Loucy (cell line): ENCODE measurements around the gene YIPF2.
"Not testable (repeated sequence)": the region's sequence is repeated elsewhere in the genome, so short reads cannot be mapped to it uniquely, and the experiment has no call there.

ENCODE experiments used
- H2AFZ ChIP-seq: fragments of 200-600 bp; sonication (generic); 2 replicates; pipeline ENCODE4 v1.6.0; 2016; ENCODE audit warnings: antibody characterized with exemption, mild to moderate bottlenecking, low read length, moderate library complexity
- H3F3A ChIP-seq: fragments of 200-600 bp; 2 replicates; pipeline ENCODE4 v1.6.0; 2016; ENCODE audit warnings: antibody characterized with exemption, low read depth, mild to moderate bottlenecking
- H3K27me3 ChIP-seq: fragments of 200-600 bp; sonication (generic); 2 replicates; pipeline ENCODE4 v1.6.1; 2014; ENCODE audit warnings: low read length, mild to moderate bottlenecking; ENCODE audit not compliant: insufficient read depth, poor library complexity, severe bottlenecking
- H3K36me3 ChIP-seq: fragments of 200-600 bp; sonication (generic); 2 replicates; pipeline ENCODE4 v1.6.1; 2016; ENCODE audit warnings: low read length; ENCODE audit not compliant: insufficient read depth
- H3K4me1 ChIP-seq: fragments of 200-600 bp; sonication (generic); 2 replicates; pipeline ENCODE4 v1.5.1; 2014; ENCODE audit warnings: low read length, mild to moderate bottlenecking; ENCODE audit not compliant: insufficient read depth, poor library complexity, severe bottlenecking
- H3K4me2 ChIP-seq: fragments of 200-600 bp; sonication (generic); 2 replicates; pipeline ENCODE4 v1.6.0; 2014; ENCODE audit warnings: antibody characterized with exemption, low read length, low read depth, mild to moderate bottlenecking; ENCODE audit not compliant: poor library complexity, severe bottlenecking
- H3K4me3 ChIP-seq: fragments of 200-600 bp; sonication (generic); 2 replicates; pipeline ENCODE4 v1.5.1; 2014; ENCODE audit warnings: low read length, mild to moderate bottlenecking, mixed read lengths; ENCODE audit not compliant: poor library complexity, severe bottlenecking
- H3K79me2 ChIP-seq: fragments of 200-600 bp; sonication (generic); 2 replicates; pipeline ENCODE4 v1.6.1; 2014; ENCODE audit warnings: low read length; ENCODE audit not compliant: insufficient read depth
- H3K9ac ChIP-seq: fragments of 200-600 bp; sonication (generic); 2 replicates; pipeline ENCODE4 v1.6.0; 2014; ENCODE audit warnings: mild to moderate bottlenecking, low read depth, low read length, moderate library complexity; ENCODE audit not compliant: poor library complexity, severe bottlenecking
- H3K9me2 ChIP-seq: fragments of 200-600 bp; sonication (generic); replicated peaks from 2 replicates; pipeline ENCODE4 v1.6.1; 2016; ENCODE audit warnings: low read depth, low read length, mixed read lengths
- H3K9me3 ChIP-seq: fragments of 200-600 bp; sonication (generic); 2 replicates; pipeline ENCODE4 v1.6.1; 2014; ENCODE audit warnings: mild to moderate bottlenecking, antibody characterized with exemption, low read length, low read depth; ENCODE audit not compliant: insufficient read depth
- H4K20me1 ChIP-seq: fragments of 200-600 bp; sonication (generic); 2 replicates; pipeline ENCODE4 v1.6.0; 2014; ENCODE audit warnings: antibody characterized with exemption, low read length, mild to moderate bottlenecking; ENCODE audit not compliant: insufficient read depth, poor library complexity, severe bottlenecking
- CTCF ChIP-seq: fragments of 200-600 bp; sonication (generic); conservative IDR thresholded peaks from 2 replicates; pipeline ENCODE4 v1.5.1; 2014; ENCODE audit warnings: mild to moderate bottlenecking, antibody characterized with exemption, low read length
- EZH2phosphoT487 ChIP-seq: fragments of 200-600 bp; IDR thresholded peaks from 2 replicates; pipeline ENCODE4 v1.6.1; 2018; ENCODE audit warnings: antibody characterized with exemption, mild to moderate bottlenecking, moderate library complexity, borderline replicate concordance

YIPF2 gene

GRCh38 chr19:10946958-10947657 is 18.7 kb upstream of the YIPF2 start:
- no peaks in the 10 kb centered on the region for H3K9me3 ChIP-seq
- H3K79me2 ChIP-seq: no peaks in the 10 kb centered on the region
- no peaks in the 10 kb centered on the region for H3K27me3 ChIP-seq
- no peaks in the 10 kb centered on the region for H3K9me2 ChIP-seq
- no peak overlapping the region for H3K4me3 ChIP-seq
- no peaks in the 10 kb centered on the region for H3K4me1 ChIP-seq
- H3K9ac ChIP-seq: no peak overlapping the region
- no peak overlapping the region for H2AFZ ChIP-seq
- no peak for TF ChIP-seq EZH2phosphoT487
- TF ChIP-seq CTCF: no peak
- no peak overlapping the region for H3K4me2 ChIP-seq
- H3F3A ChIP-seq: no peaks in the 10 kb centered on the region
- H3K36me3 ChIP-seq: no peaks in the 10 kb centered on the region
- H4K20me1 ChIP-seq: no peaks in the 10 kb centered on the region

GRCh38 chr19:10945264-10945663 is 16.8 kb upstream of the YIPF2 start:
- H3K9me2 ChIP-seq: no peaks in the 10 kb centered on the region
- no peak overlapping the region for H3K9ac ChIP-seq
- no peaks in the 10 kb centered on the region for H3K79me2 ChIP-seq
- no peaks in the 10 kb centered on the region for H3K9me3 ChIP-seq
- H4K20me1 ChIP-seq: no peaks in the 10 kb centered on the region
- TF ChIP-seq CTCF (no peak), EZH2phosphoT487 (no peak)
- no peaks in the 10 kb centered on the region for H3K27me3 ChIP-seq
- no peak overlapping the region for H2AFZ ChIP-seq
- no peaks in the 10 kb centered on the region for H3K4me1 ChIP-seq
- no peak overlapping the region for H3K4me2 ChIP-seq
- no peak overlapping the region for H3K4me3 ChIP-seq
- H3K36me3 ChIP-seq: no peaks in the 10 kb centered on the region
- H3F3A ChIP-seq: no peaks in the 10 kb centered on the region

GRCh38 chr19:10943412-10943811 is 15.0 kb upstream of the YIPF2 start:
- not testable (repeated sequence) for H3K9me2 ChIP-seq, H3K4me2 ChIP-seq, H4K20me1 ChIP-seq, H3K36me3 ChIP-seq, H2AFZ ChIP-seq, H3K4me3 ChIP-seq, H3K9ac ChIP-seq, H3K9me3 ChIP-seq, H3K27me3 ChIP-seq, H3F3A ChIP-seq, H3K79me2 ChIP-seq
- H3K4me1 ChIP-seq: peaks cover 11% of the 10 kb centered on the region

GRCh38 chr19:10941649-10942048 is 13.2 kb upstream of the YIPF2 start:
- H3F3A ChIP-seq, H3K27me3 ChIP-seq, H3K9ac ChIP-seq, H3K9me3 ChIP-seq, H3K79me2 ChIP-seq, H3K9me2 ChIP-seq, H3K4me3 ChIP-seq, H3K4me2 ChIP-seq, H3K36me3 ChIP-seq, H4K20me1 ChIP-seq, H2AFZ ChIP-seq: not testable (repeated sequence)
- peaks cover 13% of the 10 kb centered on the region for H3K4me1 ChIP-seq
